ENCODE measurements around the gene MAFG. TPM values are rescaled to one million over a fixed set of nuclear protein-coding genes. Genes with fewer than 3 reads are reported as not detected.

The MAFG gene
- total and polyA plus RNA-seq, 9 of the 15 experiments (the other 6 are each of a cell fraction or from before 2014, with no cell fraction given), result 1.1 to 58.1 (median 24.9) TPM

- TF ChIP-seq VEZF1 (CRISPR knock-in tag; IDR thresholded peaks at IDR 0.05) (peak; percentile 89), USF1 (CRISPR knock-in tag; IDR thresholded peaks at IDR 0.05) (peak; percentile 96), TCF7 (IDR thresholded peaks at IDR 0.05; ENCODE audit: borderline replicate concordance) (peak; percentile 99), ETS1 (conservative IDR thresholded peaks at IDR 0.05; ENCODE audit: control insufficient read depth, low read depth, low read length) (peak; percentile 58), CBFA2T2 (conservative IDR thresholded peaks at IDR 0.05) (peak; percentile 38), HNRNPLL (IDR thresholded peaks at IDR 0.05; ENCODE audit: low read depth, low read length, poor library complexity, severe bottlenecking) (no peak), ZNF263 (CRISPR knock-in tag; IDR thresholded peaks at IDR 0.05; ENCODE audit: borderline replicate concordance) (peak; percentile 65; the same call in 1 of the 2 replicates), TOE1 (IDR thresholded peaks at IDR 0.05; ENCODE audit: borderline replicate concordance) (peak; percentile 71), TOE1 (CRISPR knock-in tag; IDR thresholded peaks at IDR 0.05; ENCODE audit: borderline replicate concordance, low read depth) (no peak), MBD2 (IDR thresholded peaks at IDR 0.05; ENCODE audit: borderline replicate concordance, low read depth) (peak; percentile 19; the same call in 1 of the 2 replicates), RERE (CRISPR knock-in tag; IDR thresholded peaks at IDR 0.05; ENCODE audit: borderline replicate concordance) (0 out of 2 replicates have a peak, but pooled peaks have one; percentile 27), FOXK2 (conservative IDR thresholded peaks at IDR 0.05 in 1 of 2, IDR thresholded peaks at IDR 0.05 in 1 of 2; ENCODE audit: low read depth in 2 of 2) (0 out of 4 replicates have a peak, but pooled peaks of 1 of the 2 experiments have one; percentile 42), BCL6 (CRISPR knock-in tag; IDR thresholded peaks at IDR 0.05) (no peak), SMARCA5 (IDR thresholded peaks at IDR 0.05) (no peak), ZNF146 (CRISPR knock-in tag; IDR thresholded peaks at IDR 0.05; ENCODE audit: unreplicated experiment) (no peak), SAFB (IDR thresholded peaks at IDR 0.05; ENCODE audit: borderline replicate concordance, low read depth, low read length) (no peak), CEBPG (CRISPR knock-in tag; IDR thresholded peaks at IDR 0.05) (0 out of 2 replicates have a peak, but pooled peaks have one; percentile 6), CEBPG (tag; conservative IDR thresholded peaks at IDR 0.05 in 1 of 2, IDR thresholded peaks at IDR 0.05 in 1 of 2) (no peak)
Observed at GRCh38 chr17:81967533-81968395, 40.2 kb upstream of the MAFG start (continued).
